ENCODE data around the gene CCDC178. TPM values are rescaled to one million over a fixed set of nuclear protein-coding genes. Genes with fewer than 3 reads are reported as not detected.

Gene CCDC178
- total and polyA plus RNA-seq, 2 donors (not counting 3 experiments of a cell fraction or from before 2014, with no cell fraction given) = 0.80 to 1.6 TPM

GRCh38 chr18:32980896-32981295, 459.6 kb downstream of the CCDC178 start:
- Histone ChIP-seq H3K4me3 (replicated peaks in 1 of 3; ENCODE audit: insufficient read depth in 1 of 3, low read depth in 1 of 3, low read length in 3 of 3) (no peak overlapping the region), H3K9ac (replicated peaks; ENCODE audit: extremely low read depth, insufficient read depth, low read length) (no peak overlapping the region), H2AFZ (ENCODE audit: low read depth, low read length) (no peak overlapping the region), H3K36me3 (ENCODE audit: control insufficient read depth in 2 of 2, extremely low read depth in 1 of 2, insufficient read depth in 2 of 2, low read length in 2 of 2) (no peaks in the 10 kb centered on the region), H3K9me3 (replicated peaks; ENCODE audit: control insufficient read depth, insufficient read depth, low read length) (no peaks in the 10 kb centered on the region), H3K79me2 (ENCODE audit: control insufficient read depth, insufficient read depth, low read length) (no peaks in the 10 kb centered on the region), H3K4me1 (ENCODE audit: control insufficient read depth, extremely low read depth, insufficient read depth, low read length) (no peaks in the 10 kb centered on the region), H3K9me1 (replicated peaks; ENCODE audit: control insufficient read depth, extremely low read depth, insufficient read depth, low read length) (no peaks in the 10 kb centered on the region), H3K27ac (ENCODE audit: insufficient read depth, low read depth, low read length) (no peak overlapping the region), H3K4me2 (ENCODE audit: insufficient read depth, low read length) (no peak overlapping the region), H3K27me3 (ENCODE audit: control insufficient read depth in 2 of 2, insufficient read depth in 2 of 2, low read length in 2 of 2) (no peaks in the 10 kb centered on the region), H4K20me1 (replicated peaks; ENCODE audit: control insufficient read depth, extremely low read depth, insufficient read depth, low read length) (no peaks in the 10 kb centered on the region)
- POLR2A ChIA-PET = interaction anchor here (0.7 kb wide), 1 partner anchor 112 kb away, joined by 4 read pairs; no protein-coding TSS in a partner anchor
- dilution Hi-C loops (cut with MboI; ENCODE audit: extremely low pct_ligation_motif_present, low sequenced_read_pairs) = no loop called here
- DNase-seq (ENCODE audit: low read depth, low spot score) (no peak), FAIRE-seq (no peak)
- intact Hi-C loops (cut with micrococcal nuclease) = no loop called here
- BruUV-seq (replicated peaks) = no TSS peak
- CTCF ChIA-PET = interaction anchor here (1.3 kb wide), 1 partner anchor 221 kb away, joined by 5 read pairs; no protein-coding TSS in a partner anchor
- TF ChIP-seq MYC (IDR thresholded peaks at IDR 0.05; ENCODE audit: low read depth, low read length) (no peak), POLR2AphosphoS5 (IDR thresholded peaks at IDR 0.05; ENCODE audit: insufficient read depth, low read depth, low read length) (no peak), FOS (IDR thresholded peaks at IDR 0.05; ENCODE audit: borderline replicate concordance, insufficient read depth, low read length) (no peak), GATA2 (IDR thresholded peaks at IDR 0.05; ENCODE audit: insufficient read depth, insufficient read length, low read depth, low read length) (no peak), EZH2 (IDR thresholded peaks at IDR 0.05; ENCODE audit: borderline replicate concordance, low read depth, low read length, severe bottlenecking) (no peak), JUN (IDR thresholded peaks at IDR 0.05; ENCODE audit: borderline replicate concordance, insufficient read depth, insufficient read length, low read depth) (no peak), CTCF (IDR thresholded peaks at IDR 0.05; ENCODE audit: extremely low read depth in 1 of 2, insufficient read depth in 1 of 2, low read depth in 1 of 2, low read length in 2 of 2) (no peak), POLR2A (IDR thresholded peaks at IDR 0.05; ENCODE audit: low read depth, low read length) (no peak), MAX (IDR thresholded peaks at IDR 0.05; ENCODE audit: insufficient read depth, insufficient read length) (no peak)
